ENCODE results near the gene LDAF1. TPM values are rescaled to one million over a fixed set of nuclear protein-coding genes. Genes with fewer than 3 reads are reported as not detected.

The LDAF1 gene
- total and polyA plus RNA-seq, 2 donors (not counting 1 experiment from before 2014, with no cell fraction given) = 11.3 to 21.1 TPM

DNA sequence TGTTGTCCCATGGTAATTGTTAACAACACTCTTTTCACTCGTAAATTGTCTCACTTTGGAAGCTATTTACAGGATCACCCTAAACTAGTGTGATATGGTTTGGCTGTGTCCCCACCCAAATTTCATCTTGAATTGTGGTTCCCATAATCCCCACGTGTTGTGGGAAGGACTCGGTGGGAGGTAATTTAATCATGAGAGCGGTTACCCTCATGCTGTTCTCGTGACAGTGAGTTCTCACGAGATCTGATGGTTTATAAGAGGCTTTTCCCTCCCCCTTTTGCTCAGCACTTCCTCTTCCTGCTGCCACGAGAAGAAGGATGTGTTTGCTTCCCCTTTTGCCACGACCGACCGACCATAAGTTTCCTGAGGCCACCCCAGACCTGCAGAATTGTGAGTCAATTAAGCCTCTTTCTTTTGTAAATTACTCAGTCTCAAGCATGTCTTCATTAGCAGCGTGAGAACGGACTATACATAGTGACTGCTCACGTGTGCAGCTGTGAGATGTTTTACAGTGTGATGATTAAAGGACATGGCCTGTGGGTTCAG is 42.3 kb upstream of the LDAF1 start:
- intact Hi-C loops (cut with micrococcal nuclease) = no loop called here
- peak overlapping the region; percentile 6 to 46 for H3K27ac ChIP-seq (ENCODE audit: low read length in 2 of 2)
- ChIA-PET CTCF (no interaction called here), POLR2A (no interaction called here)
- 70% methylated on average over 3 of the region's 13 CpGs for WGBS (ENCODE audit: insufficient coverage)
- peak overlapping the region; percentile 59 for H3K4me2 ChIP-seq (replicated peaks; ENCODE audit: low read depth, low read length, poor library complexity, severe bottlenecking)
- TF ChIP-seq, protein P1, sequence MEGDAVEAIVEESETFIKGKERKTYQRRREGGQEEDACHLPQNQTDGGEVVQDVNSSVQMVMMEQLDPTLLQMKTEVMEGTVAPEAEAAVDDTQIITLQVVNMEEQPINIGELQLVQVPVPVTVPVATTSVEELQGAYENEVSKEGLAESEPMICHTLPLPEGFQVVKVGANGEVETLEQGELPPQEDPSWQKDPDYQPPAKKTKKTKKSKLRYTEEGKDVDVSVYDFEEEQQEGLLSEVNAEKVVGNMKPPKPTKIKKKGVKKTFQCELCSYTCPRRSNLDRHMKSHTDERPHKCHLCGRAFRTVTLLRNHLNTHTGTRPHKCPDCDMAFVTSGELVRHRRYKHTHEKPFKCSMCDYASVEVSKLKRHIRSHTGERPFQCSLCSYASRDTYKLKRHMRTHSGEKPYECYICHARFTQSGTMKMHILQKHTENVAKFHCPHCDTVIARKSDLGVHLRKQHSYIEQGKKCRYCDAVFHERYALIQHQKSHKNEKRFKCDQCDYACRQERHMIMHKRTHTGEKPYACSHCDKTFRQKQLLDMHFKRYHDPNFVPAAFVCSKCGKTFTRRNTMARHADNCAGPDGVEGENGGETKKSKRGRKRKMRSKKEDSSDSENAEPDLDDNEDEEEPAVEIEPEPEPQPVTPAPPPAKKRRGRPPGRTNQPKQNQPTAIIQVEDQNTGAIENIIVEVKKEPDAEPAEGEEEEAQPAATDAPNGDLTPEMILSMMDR (IDR thresholded peaks at IDR 0.05) = no peak
- TF ChIP-seq EZH2 (IDR thresholded peaks at IDR 0.05; ENCODE audit: borderline replicate concordance, insufficient read depth, low read depth, low read length, poor library complexity, severe bottlenecking) = no peak
- no peaks in the 10 kb centered on the region for H3K27me3 Mint-ChIP-seq
- peaks cover 0 to 3% (median 1%) of the 10 kb centered on the region in 4 experiments for H3K27me3 ChIP-seq (replicated peaks in 1 of 4; ENCODE audit: control extremely low read depth in 1 of 4, control insufficient read depth in 3 of 4, insufficient read depth in 4 of 4, low read length in 3 of 4)
- peaks cover 16% of the 10 kb centered on the region for H3K4me1 Mint-ChIP-seq
- peaks cover 2% of the 10 kb centered on the region for H3K9me3 Mint-ChIP-seq (ENCODE audit: insufficient read depth)
- ATAC-seq (ENCODE audit: low read depth) (peak; percentile 61), DNase-seq (peak; percentile 63)
- H3K9me3 ChIP-seq (ENCODE audit: control extremely low read depth in 1 of 3, control insufficient read depth in 2 of 3, insufficient read depth in 1 of 3, low read length in 2 of 3) = peaks cover 0 to 13% (median 5%) of the 10 kb centered on the region in 3 donors
- peak overlapping the region; percentile 58 for H2AFZ ChIP-seq (ENCODE audit: insufficient read depth, low read depth, low read length, poor library complexity, severe bottlenecking)
- peaks cover 9 to 12% of the 10 kb centered on the region in 2 donors for H3K4me1 ChIP-seq (ENCODE audit: control insufficient read depth in 2 of 2, insufficient read depth in 2 of 2, low read length in 2 of 2)
- no peaks in the 10 kb centered on the region for H4K20me1 ChIP-seq (ENCODE audit: control insufficient read depth, insufficient read depth, low read length, poor library complexity, severe bottlenecking)
- no peaks in the 10 kb centered on the region for H3K79me2 ChIP-seq (ENCODE audit: control insufficient read depth, insufficient read depth, low read length)
- peak overlapping the region; percentile 75 for H3K4me3 Mint-ChIP-seq
- peak overlapping the region; percentile 52 for H3K9ac ChIP-seq (ENCODE audit: low read length)
- H3K4me3 ChIP-seq (ENCODE audit: control extremely low read depth in 1 of 5, extremely low read depth in 1 of 5, insufficient read depth in 1 of 5, low read depth in 2 of 5, low read length in 4 of 5) = peak overlapping the region in 4 of 5 experiments; percentile 22 to 61 (median 37)
- no peaks in the 10 kb centered on the region for H3K36me3 ChIP-seq (replicated peaks in 1 of 2; ENCODE audit: control extremely low read depth in 1 of 2, control insufficient read depth in 1 of 2, extremely low read depth in 1 of 2, insufficient read depth in 2 of 2, low read length in 1 of 2)
- H3K27ac Mint-ChIP-seq = peak overlapping the region; percentile 75

DNA sequence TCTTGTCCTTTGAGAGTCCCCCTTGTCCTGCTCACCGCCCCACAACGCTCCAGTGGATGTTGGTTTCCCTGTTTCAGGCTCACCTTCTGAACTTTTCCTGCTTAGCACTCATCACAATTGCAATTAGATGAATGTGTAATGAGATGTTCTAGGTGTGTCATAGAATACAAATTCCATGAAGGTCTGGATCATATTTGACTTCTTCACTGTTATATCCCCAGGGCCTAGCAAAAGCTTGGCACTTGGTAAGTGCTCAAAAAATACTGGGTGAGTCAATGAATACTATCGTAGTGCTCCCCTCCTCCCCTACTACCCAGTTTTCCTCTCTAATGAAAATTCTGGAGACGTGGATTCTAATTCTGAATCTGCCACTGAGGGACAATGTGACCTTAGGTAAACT is 40.9 kb upstream of the LDAF1 start:
- H3K4me2 ChIP-seq (replicated peaks; ENCODE audit: low read depth, low read length, poor library complexity, severe bottlenecking) = no peak overlapping the region
- peaks cover 9 to 12% of the 10 kb centered on the region in 2 donors for H3K4me1 ChIP-seq (ENCODE audit: control insufficient read depth in 2 of 2, insufficient read depth in 2 of 2, low read length in 2 of 2)
- Mint-ChIP-seq H3K4me1 (peaks cover 16% of the 10 kb centered on the region), H3K27ac (peak overlapping the region; percentile 21), H3K27me3 (no peaks in the 10 kb centered on the region), H3K4me3 (peak overlapping the region; percentile 43), H3K9me3 (ENCODE audit: insufficient read depth) (peaks cover 2% of the 10 kb centered on the region)
- H3K27ac ChIP-seq (ENCODE audit: low read length in 2 of 2) = no peak overlapping the region
- peaks cover 0 to 13% (median 5%) of the 10 kb centered on the region in 3 donors for H3K9me3 ChIP-seq (ENCODE audit: control extremely low read depth in 1 of 3, control insufficient read depth in 2 of 3, insufficient read depth in 1 of 3, low read length in 2 of 3)
- peaks cover 0 to 1% (median 0%) of the 10 kb centered on the region in 4 experiments for H3K27me3 ChIP-seq (replicated peaks in 1 of 4; ENCODE audit: control extremely low read depth in 1 of 4, control insufficient read depth in 3 of 4, insufficient read depth in 4 of 4, low read length in 3 of 4)
- CTCF ChIA-PET = no interaction called here
- no peaks in the 10 kb centered on the region for H3K36me3 ChIP-seq (replicated peaks in 1 of 2; ENCODE audit: control extremely low read depth in 1 of 2, control insufficient read depth in 1 of 2, extremely low read depth in 1 of 2, insufficient read depth in 2 of 2, low read length in 1 of 2)
- H2AFZ ChIP-seq (ENCODE audit: insufficient read depth, low read depth, low read length, poor library complexity, severe bottlenecking) = no peak overlapping the region
- H3K79me2 ChIP-seq (ENCODE audit: control insufficient read depth, insufficient read depth, low read length) = no peaks in the 10 kb centered on the region
- intact Hi-C loops (cut with micrococcal nuclease) = no loop called here
- WGBS (ENCODE audit: insufficient coverage) = 92% methylated on average over 2 of the region's 4 CpGs
- POLR2A ChIA-PET = no interaction called here
- H3K9ac ChIP-seq (ENCODE audit: low read length) = no peak overlapping the region
- ATAC-seq (ENCODE audit: low read depth) (no peak), DNase-seq (no peak)
- no peak overlapping the region for H3K4me3 ChIP-seq (ENCODE audit: control extremely low read depth in 1 of 5, extremely low read depth in 1 of 5, insufficient read depth in 1 of 5, low read depth in 2 of 5, low read length in 4 of 5)
- TF ChIP-seq, protein P1 (IDR thresholded peaks at IDR 0.05) = no peak
- TF ChIP-seq EZH2 (IDR thresholded peaks at IDR 0.05; ENCODE audit: borderline replicate concordance, insufficient read depth, low read depth, low read length, poor library complexity, severe bottlenecking) = no peak
- H4K20me1 ChIP-seq (ENCODE audit: control insufficient read depth, insufficient read depth, low read length, poor library complexity, severe bottlenecking) = no peaks in the 10 kb centered on the region
